Measurements from ENCODE around the gene CMSS1. TPM values are rescaled to one million over a fixed set of nuclear protein-coding genes. Genes with fewer than 3 reads are reported as not detected.

CMSS1 gene
- total RNA-seq, 1 experiment from 2014 or later, result 64.1 TPM

DNA sequence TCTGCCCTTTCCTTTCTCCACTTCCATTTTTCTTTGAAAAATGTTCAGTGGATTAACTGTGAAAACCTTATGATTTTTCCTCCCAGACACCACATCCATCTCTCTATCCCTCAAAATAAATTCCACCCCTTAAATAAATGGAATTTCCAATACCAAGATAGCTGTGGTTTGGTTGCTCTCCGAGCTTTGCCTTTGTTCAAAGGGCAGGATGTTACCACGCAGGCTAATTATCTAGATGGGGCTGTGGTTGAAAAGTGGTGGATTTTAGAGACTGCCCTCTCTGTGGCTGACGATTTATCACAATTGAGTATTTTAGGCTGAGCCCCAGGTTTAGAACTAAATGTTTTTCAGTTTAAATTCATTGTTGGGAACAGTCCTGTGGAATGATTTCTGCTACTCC is 36.9 kb upstream of the CMSS1 start:
- DNase-seq (ENCODE audit: low read depth, low spot score) (no peak), ATAC-seq (no peak)
- ChIA-PET RAD21 (ENCODE audit: low non-redundant PET in 1 of 2, low total read pairs in 2 of 2, uncharacterized antibody in 2 of 2, unreplicated experiment in 2 of 2) (no interaction called here), POLR2A (no interaction called here), CTCF (no interaction called here)
- no peak overlapping the region for H3K27ac ChIP-seq (ENCODE audit: low read depth, low read length)
- no peaks in the 10 kb centered on the region for H3K36me3 ChIP-seq (ENCODE audit: control insufficient read depth in 1 of 2, insufficient read depth in 2 of 2, low read length in 2 of 2)
- no peaks in the 10 kb centered on the region for H3K9me2 ChIP-seq (ENCODE audit: insufficient read depth)
- intact Hi-C loops (cut with micrococcal nuclease), result loop anchor here (10.0 kb wide), 1 partner anchor 656 kb away; no protein-coding TSS in a partner anchor
- BruUV-seq (replicated peaks), result no TSS peak
- peaks cover 57% of the 10 kb centered on the region for H3K27me3 ChIP-seq (ENCODE audit: insufficient read depth, low read length)
- no peak for TF ChIP-seq RAD21 (IDR thresholded peaks at IDR 0.05; ENCODE audit: low read depth)
- TF ChIP-seq JUND (IDR thresholded peaks at IDR 0.05), result no peak
- TF ChIP-seq EZH2 (IDR thresholded peaks at IDR 0.05), result no peak
- no peak overlapping the region for H3K9ac ChIP-seq (ENCODE audit: low read length)
- no peaks in the 10 kb centered on the region for H3K9me3 ChIP-seq (ENCODE audit: control insufficient read depth in 1 of 2, insufficient read depth in 1 of 2, low read depth in 1 of 2, low read length in 2 of 2)
- H3K79me2 ChIP-seq (ENCODE audit: insufficient read depth, low read length), result no peaks in the 10 kb centered on the region
- H3K4me2 ChIP-seq (ENCODE audit: low read length), result no peak overlapping the region
- H2AFZ ChIP-seq (ENCODE audit: low read depth, low read length, poor library complexity, severe bottlenecking), result no peak overlapping the region
- no peak overlapping the region for H3K4me3 ChIP-seq (replicated peaks in 1 of 2; ENCODE audit: low read depth in 1 of 2, low read length in 2 of 2)
- H3K4me1 ChIP-seq (ENCODE audit: control insufficient read depth in 1 of 2, insufficient read depth in 2 of 2, low read length in 2 of 2), result no peaks in the 10 kb centered on the region
- no peaks in the 10 kb centered on the region for H4K20me1 ChIP-seq (ENCODE audit: insufficient read depth)

DNA sequence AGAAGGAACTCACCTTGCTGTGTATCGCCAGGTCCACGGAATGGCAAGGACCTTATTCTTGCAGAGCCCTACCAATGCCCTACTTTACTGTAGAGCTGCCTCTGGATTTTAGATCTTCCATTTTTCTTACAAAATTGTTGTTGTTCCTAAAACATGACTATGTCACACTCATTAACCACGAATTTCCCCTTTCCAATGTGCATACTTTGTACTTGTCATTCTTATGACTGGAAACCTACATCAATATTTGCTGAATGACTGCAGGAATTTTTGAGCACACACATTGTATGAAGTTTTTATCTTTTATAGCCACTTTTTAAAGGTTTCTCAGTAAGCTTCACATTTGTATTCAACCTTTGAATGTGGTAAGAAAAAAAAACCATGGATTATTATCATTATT is 35.9 kb upstream of the CMSS1 start:
- H3K4me3 ChIP-seq (replicated peaks in 1 of 2; ENCODE audit: low read depth in 1 of 2, low read length in 2 of 2), result no peak overlapping the region
- intact Hi-C loops (cut with micrococcal nuclease), result loop anchor here (10.0 kb wide), 1 partner anchor 657 kb away; no protein-coding TSS in a partner anchor
- DNase-seq (ENCODE audit: low read depth, low spot score), result no peak
- H2AFZ ChIP-seq (ENCODE audit: low read depth, low read length, poor library complexity, severe bottlenecking), result no peak overlapping the region
- H3K27ac ChIP-seq (ENCODE audit: low read depth, low read length), result no peak overlapping the region
- no TSS peak for BruUV-seq (replicated peaks)
- ChIA-PET RAD21 (ENCODE audit: low non-redundant PET in 1 of 2, low total read pairs in 2 of 2, uncharacterized antibody in 2 of 2, unreplicated experiment in 2 of 2) (no interaction called here), POLR2A (no interaction called here), CTCF (no interaction called here)
- H3K4me1 ChIP-seq (ENCODE audit: control insufficient read depth in 1 of 2, insufficient read depth in 2 of 2, low read length in 2 of 2), result no peaks in the 10 kb centered on the region
- H3K4me2 ChIP-seq (ENCODE audit: low read length), result no peak overlapping the region
- no peak overlapping the region for H3K9ac ChIP-seq (ENCODE audit: low read length)
- H3K9me2 ChIP-seq (ENCODE audit: insufficient read depth), result no peaks in the 10 kb centered on the region
- TF ChIP-seq, protein P1, sequence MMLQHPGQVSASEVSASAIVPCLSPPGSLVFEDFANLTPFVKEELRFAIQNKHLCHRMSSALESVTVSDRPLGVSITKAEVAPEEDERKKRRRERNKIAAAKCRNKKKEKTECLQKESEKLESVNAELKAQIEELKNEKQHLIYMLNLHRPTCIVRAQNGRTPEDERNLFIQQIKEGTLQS (IDR thresholded peaks at IDR 0.05), result no peak
- TF ChIP-seq, protein P2, sequence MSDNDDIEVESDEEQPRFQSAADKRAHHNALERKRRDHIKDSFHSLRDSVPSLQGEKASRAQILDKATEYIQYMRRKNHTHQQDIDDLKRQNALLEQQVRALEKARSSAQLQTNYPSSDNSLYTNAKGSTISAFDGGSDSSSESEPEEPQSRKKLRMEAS (IDR thresholded peaks at IDR 0.05), result no peak
- TF ChIP-seq EGR1 (IDR thresholded peaks at IDR 0.05; ENCODE audit: low read depth) (no peak), ELF1 (IDR thresholded peaks at IDR 0.05; ENCODE audit: borderline replicate concordance, low read depth) (no peak), RAD21 (IDR thresholded peaks at IDR 0.05; ENCODE audit: low read depth) (no peak), SIN3A (IDR thresholded peaks at IDR 0.05; ENCODE audit: low read depth) (no peak), TCF7L2 (IDR thresholded peaks at IDR 0.05; ENCODE audit: borderline replicate concordance, extremely low read depth, insufficient read depth, insufficient read length) (no peak), JUND (IDR thresholded peaks at IDR 0.05) (no peak), ZNF274 (IDR thresholded peaks at IDR 0.05; ENCODE audit: low read depth, low read length) (no peak), SRF (IDR thresholded peaks at IDR 0.05; ENCODE audit: low read depth) (no peak), SP1 (IDR thresholded peaks at IDR 0.05; ENCODE audit: low read depth) (no peak), CEBPB (IDR thresholded peaks at IDR 0.05; ENCODE audit: low read depth) (no peak)
- TF ChIP-seq, protein P3, sequence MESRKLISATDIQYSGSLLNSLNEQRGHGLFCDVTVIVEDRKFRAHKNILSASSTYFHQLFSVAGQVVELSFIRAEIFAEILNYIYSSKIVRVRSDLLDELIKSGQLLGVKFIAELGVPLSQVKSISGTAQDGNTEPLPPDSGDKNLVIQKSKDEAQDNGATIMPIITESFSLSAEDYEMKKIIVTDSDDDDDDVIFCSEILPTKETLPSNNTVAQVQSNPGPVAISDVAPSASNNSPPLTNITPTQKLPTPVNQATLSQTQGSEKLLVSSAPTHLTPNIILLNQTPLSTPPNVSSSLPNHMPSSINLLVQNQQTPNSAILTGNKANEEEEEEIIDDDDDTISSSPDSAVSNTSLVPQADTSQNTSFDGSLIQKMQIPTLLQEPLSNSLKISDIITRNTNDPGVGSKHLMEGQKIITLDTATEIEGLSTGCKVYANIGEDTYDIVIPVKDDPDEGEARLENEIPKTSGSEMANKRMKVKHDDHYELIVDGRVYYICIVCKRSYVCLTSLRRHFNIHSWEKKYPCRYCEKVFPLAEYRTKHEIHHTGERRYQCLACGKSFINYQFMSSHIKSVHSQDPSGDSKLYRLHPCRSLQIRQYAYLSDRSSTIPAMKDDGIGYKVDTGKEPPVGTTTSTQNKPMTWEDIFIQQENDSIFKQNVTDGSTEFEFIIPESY (IDR thresholded peaks at IDR 0.05; ENCODE audit: extremely low read depth, insufficient replicate concordance, low read length), result no peak
- peaks cover 52% of the 10 kb centered on the region for H3K27me3 ChIP-seq (ENCODE audit: insufficient read depth, low read length)
- H3K36me3 ChIP-seq (ENCODE audit: control insufficient read depth in 1 of 2, insufficient read depth in 2 of 2, low read length in 2 of 2), result no peaks in the 10 kb centered on the region
- H3K79me2 ChIP-seq (ENCODE audit: insufficient read depth, low read length), result no peaks in the 10 kb centered on the region
- H4K20me1 ChIP-seq (ENCODE audit: insufficient read depth), result no peaks in the 10 kb centered on the region
- H3K9me3 ChIP-seq (ENCODE audit: control insufficient read depth in 1 of 2, insufficient read depth in 1 of 2, low read depth in 1 of 2, low read length in 2 of 2), result no peaks in the 10 kb centered on the region
- no peak for ATAC-seq
